ENCODE results near the gene AMBRA1. TPM values are rescaled to one million over a fixed set of nuclear protein-coding genes. Genes with fewer than 3 reads are reported as not detected.

Gene AMBRA1
- total and polyA plus RNA-seq, 2 of the 8 experiments (the other 6 are each of a cell fraction or from before 2014, with no cell fraction given), result 14.2 to 37.4 TPM

DNA sequence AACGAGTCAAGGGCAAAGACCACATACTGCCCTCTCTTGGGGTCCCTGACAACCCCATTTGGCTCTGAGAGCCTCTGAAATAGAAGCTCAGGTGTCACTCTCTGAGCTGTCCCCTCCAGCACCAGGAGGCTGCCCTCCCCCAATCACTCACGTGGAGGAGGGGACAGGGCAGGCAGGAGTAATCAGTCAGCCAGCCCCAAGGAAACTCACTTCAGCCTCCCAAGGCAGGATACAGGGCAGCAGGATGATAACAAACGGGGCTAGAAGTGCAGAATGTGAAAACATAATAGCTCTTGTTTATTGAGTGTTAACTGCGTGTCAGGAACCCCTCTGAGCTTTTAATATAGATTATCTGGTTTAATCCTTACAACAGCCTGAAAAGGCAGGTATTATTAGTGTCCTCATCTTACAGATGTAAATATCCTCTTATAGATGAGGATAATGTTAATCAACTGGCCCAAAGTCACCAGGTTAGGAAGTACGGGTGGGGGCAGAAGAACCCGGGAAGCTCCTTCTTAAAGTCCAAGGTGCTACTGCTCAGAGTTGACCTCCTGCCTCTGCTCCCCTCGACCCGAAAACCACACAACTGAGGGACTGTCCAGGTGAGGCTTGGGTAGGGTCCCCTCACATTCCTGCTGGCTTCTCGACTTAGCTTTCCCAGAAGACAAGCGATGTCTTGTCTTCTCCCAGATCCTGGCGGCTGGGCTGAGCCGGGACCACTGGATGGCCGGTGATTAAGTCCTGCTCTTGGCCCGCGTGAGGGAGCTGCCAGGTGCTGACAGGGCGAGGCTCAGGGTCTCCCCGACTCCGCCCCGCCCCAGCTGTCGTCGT, 205.0 kb downstream of the AMBRA1 start:
- Histone ChIP-seq H3K36me3 (ENCODE audit: control insufficient read depth in 2 of 4, insufficient read depth in 4 of 4, low read length in 3 of 4) (no peaks in the 10 kb centered on the region; a peak in 1 of 8 replicates), H2BK12ac (ENCODE audit: low read depth, low read length) (0 out of 2 replicates have a peak overlapping the region, but pooled peaks have one; percentile 17), H4K5ac (ENCODE audit: insufficient read length, low read depth, low read length) (no peak overlapping the region), H4K8ac (ENCODE audit: extremely low read depth, insufficient read depth, low read length) (no peak overlapping the region; the same call in 1 of the 2 replicates), H3K4me2 (ENCODE audit: insufficient read depth in 1 of 2, low read depth in 2 of 2, low read length in 2 of 2) (peak overlapping the region; percentile 69 to 95), H3K79me1 (ENCODE audit: low read depth, low read length) (no peaks in the 10 kb centered on the region), H3K9ac (replicated peaks in 1 of 4; ENCODE audit: extremely low read depth in 1 of 4, low read depth in 3 of 4, low read length in 3 of 4) (no peak overlapping the region; a peak in 1 of 7 replicates), H2AFZ (ENCODE audit: low read length) (no peak overlapping the region), H3K27me3 (replicated peaks in 1 of 4; ENCODE audit: control insufficient read depth in 3 of 4, extremely low read depth in 1 of 4, insufficient read depth in 3 of 4, low read length in 3 of 4) (peaks cover 19 to 49% (median 40%) of the 10 kb centered on the region in 4 experiments), H2BK120ac (replicated peaks; ENCODE audit: low read depth, low read length) (no peak overlapping the region), H4K91ac (replicated peaks; ENCODE audit: insufficient read length, low read length) (no peak overlapping the region), H4K20me1 (replicated peaks in 1 of 2; ENCODE audit: control insufficient read depth in 1 of 2, insufficient read depth in 2 of 2, low read length in 2 of 2) (peaks cover 1 to 15% of the 10 kb centered on the region in 2 experiments), H2BK5ac (ENCODE audit: low read depth, low read length) (0 out of 2 replicates have a peak overlapping the region, but pooled peaks have one; percentile 39), H3K14ac (ENCODE audit: insufficient read length) (no peak overlapping the region), H3K4me1 (replicated peaks in 1 of 4; ENCODE audit: control insufficient read depth in 3 of 4, insufficient read depth in 4 of 4, low read length in 3 of 4) (peaks cover 3 to 18% (median 16%) of the 10 kb centered on the region in 4 experiments), H3K23ac (ENCODE audit: insufficient read length) (no peak overlapping the region), H3K4me3 (ENCODE audit: extremely low read depth in 1 of 4, insufficient read depth in 2 of 4, low read depth in 3 of 4, low read length in 4 of 4) (peak overlapping the region in 3 of 4 experiments; percentile 22 to 62 (median 34); a peak in 6 of 8 replicates), H3K9me3 (ENCODE audit: insufficient read depth in 2 of 2, low read depth in 1 of 2, low read length in 1 of 2) (no peaks in the 10 kb centered on the region; a peak in 1 of 4 replicates), H3K18ac (ENCODE audit: extremely low read depth, low read length) (no peak overlapping the region), H2BK20ac (ENCODE audit: low read length) (no peak overlapping the region), H3K4ac (replicated peaks; ENCODE audit: insufficient read length, low read depth, low read length) (no peak overlapping the region), H3K27ac (ENCODE audit: low read depth, low read length) (no peak overlapping the region), H3K23me2 (ENCODE audit: low read depth, low read length) (peaks cover 30% of the 10 kb centered on the region), H3K56ac (replicated peaks; ENCODE audit: insufficient read length, low read depth, low read length) (no peak overlapping the region), H2BK15ac (ENCODE audit: low read length) (no peak overlapping the region), H2AK5ac (ENCODE audit: low read depth, low read length) (no peak overlapping the region), H3K79me2 (ENCODE audit: control insufficient read depth in 1 of 2, insufficient read depth in 2 of 2, low read length in 2 of 2) (no peaks in the 10 kb centered on the region)
- WGBS, 2 experiments (ENCODE audit: extremely low coverage in 1 of 2, insufficient coverage in 1 of 2, insufficient read length in 1 of 2, insufficient replicate concordance in 2 of 2, low coverage in 1 of 2, low lambda C conversion rate in 2 of 2, missing lambda C conversion rate in 1 of 2), result 23% methylated on average over 21 of the region's 21 CpGs; no CpG with 5 or more reads in 1 of the 2 experiments
- no peak for FAIRE-seq
- CTCF ChIA-PET (ENCODE audit: partially characterized antibody), result interaction anchor here (0.6 to 7.7 kb wide), 50 partner anchors 10 to 1307 kb away, joined by 3 to 124 read pairs (median 4); partner anchors contain the start of gene MDK
- POLR2A ChIA-PET (ENCODE audit: partially characterized antibody), result interaction anchor here (1.0 to 4.9 kb wide), 5 partner anchors 8 to 146 kb away, joined by 3 to 35 read pairs (median 5); partner anchors contain the start of gene MDK
- 0 out of 2 replicates have a peak, but pooled peaks have one; percentile 17 for TF ChIP-seq SP4 (IDR thresholded peaks at IDR 0.05; ENCODE audit: low read length)
- TF ChIP-seq, protein P1, sequence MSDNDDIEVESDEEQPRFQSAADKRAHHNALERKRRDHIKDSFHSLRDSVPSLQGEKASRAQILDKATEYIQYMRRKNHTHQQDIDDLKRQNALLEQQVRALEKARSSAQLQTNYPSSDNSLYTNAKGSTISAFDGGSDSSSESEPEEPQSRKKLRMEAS (IDR thresholded peaks at IDR 0.05), result peak; percentile 33; the same call in 1 of the 2 replicates
- TF ChIP-seq ATF3 (IDR thresholded peaks at IDR 0.05; ENCODE audit: insufficient read depth, low read depth, low read length), result no peak
- no peak for TF ChIP-seq RXRA (IDR thresholded peaks at IDR 0.05; ENCODE audit: insufficient read depth, low read depth, low read length)
- 0 out of 4 replicates have a peak, but pooled peaks of 1 of the 2 experiments have one; percentile 23 for TF ChIP-seq SIN3A (conservative IDR thresholded peaks at IDR 0.05 in 1 of 2, IDR thresholded peaks at IDR 0.05 in 1 of 2; ENCODE audit: low read depth in 1 of 2, low read length in 2 of 2)
- DNase-seq (ENCODE audit: low read depth in 1 of 2, low spot score in 2 of 2), result no peak

Data from H1 (cell line).